Right hindlimb (tissue), 1 donor: Measurements from ENCODE around the gene BAZ2B.
"Not testable (repeated sequence)": the region's sequence is repeated elsewhere in the genome, so short reads cannot be mapped to it uniquely, and the experiment has no call there.

ENCODE experiments used
- DNase-seq: peaks from one replicate; pipeline ENCODE4 v3.0.0-alpha.2; 2018

The BAZ2B gene

DNA sequence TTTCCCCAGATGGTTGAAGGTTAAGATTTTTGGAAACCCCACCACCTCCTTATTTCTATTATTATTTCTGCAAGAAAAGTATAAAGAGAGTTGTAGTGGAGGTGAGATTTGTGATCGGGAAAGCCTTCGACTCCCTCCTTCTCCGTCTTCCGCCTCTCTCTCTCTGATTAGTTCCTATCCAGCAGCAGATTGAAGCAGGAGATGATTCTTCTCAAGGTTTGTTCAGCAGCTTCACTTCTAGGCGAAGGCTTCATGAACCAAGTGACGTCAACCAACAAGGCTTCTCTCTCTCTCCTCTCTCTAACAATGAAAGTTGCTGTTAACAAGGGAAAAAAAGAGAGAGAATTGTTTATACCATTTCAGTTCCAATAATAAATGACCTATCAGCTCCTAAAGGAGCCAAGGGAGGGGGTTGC lies at the start of gene BAZ2B:
BAZ2B (minus strand) TSS at position 263 of the 416 bp plus-strand sequence. CDS start 137,829 bp downstream, outside the sequence.
- peak; percentile 58 for DNase-seq

DNA sequence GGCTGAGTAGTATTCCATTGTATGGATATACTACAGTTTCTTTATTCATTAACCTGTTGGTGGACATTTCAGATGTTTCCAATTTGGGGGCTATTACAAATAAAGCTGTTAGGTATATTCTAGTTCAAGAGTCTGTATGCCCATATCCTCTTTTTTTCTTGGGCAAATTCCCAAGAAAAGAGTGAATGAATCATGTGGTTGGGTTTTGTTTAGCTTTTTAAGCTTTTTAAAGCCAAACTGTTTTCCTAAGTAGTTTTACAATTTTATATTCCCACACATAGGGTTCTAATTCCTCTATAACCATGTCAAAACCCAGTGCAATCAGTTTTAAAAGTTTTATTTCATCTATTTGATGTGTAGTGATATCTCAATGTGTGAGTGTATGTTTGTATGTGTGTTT lies 44.9 kb upstream of the BAZ2B start:
- DNase-seq = no peak

GRCh38 chr2:159658881-159659873 lies 42.8 kb upstream of the BAZ2B start:
- peak; percentile 59 for DNase-seq

GRCh38 chr2:159653962-159654361 lies 37.6 kb upstream of the BAZ2B start:
- no peak for DNase-seq

DNA sequence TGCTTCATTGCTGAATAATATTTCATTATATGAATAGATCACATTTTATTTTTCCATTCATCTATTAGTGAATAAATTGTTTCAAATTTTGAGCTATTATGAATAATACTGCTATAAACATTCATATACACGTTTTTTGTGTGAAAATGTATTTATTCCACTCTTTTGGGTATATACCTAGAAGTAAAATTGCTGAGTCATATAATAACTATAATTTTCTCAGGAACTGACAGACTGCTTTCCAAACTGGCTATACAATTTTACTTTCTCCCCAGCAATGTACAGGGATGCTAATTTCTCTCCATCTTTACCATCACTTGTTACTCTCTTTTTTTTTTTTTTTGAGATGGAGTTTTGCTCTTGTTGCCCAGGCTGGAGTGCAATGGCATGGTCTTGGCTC lies 35.5 kb upstream of the BAZ2B start:
- no peak for DNase-seq

DNA sequence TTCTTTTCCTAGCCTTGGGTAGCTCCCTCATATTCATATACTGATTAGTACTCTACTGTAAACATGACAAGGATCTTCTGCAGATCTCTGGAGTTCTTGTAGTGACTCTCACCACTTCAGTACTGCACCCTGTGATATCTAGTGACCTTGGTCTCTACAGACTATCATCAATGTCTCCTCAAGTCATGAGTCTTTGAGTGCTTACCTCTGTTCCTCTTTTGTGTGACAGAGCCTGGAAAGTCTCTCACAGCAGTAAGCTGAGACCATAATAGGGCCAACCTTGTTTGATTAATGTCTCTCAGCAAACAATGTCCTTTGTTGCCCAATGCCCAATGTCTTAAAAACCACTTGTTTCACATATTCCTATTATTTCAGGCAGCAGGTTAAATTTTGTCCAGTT lies 34.2 kb upstream of the BAZ2B start:
- DNase-seq = no peak

DNA sequence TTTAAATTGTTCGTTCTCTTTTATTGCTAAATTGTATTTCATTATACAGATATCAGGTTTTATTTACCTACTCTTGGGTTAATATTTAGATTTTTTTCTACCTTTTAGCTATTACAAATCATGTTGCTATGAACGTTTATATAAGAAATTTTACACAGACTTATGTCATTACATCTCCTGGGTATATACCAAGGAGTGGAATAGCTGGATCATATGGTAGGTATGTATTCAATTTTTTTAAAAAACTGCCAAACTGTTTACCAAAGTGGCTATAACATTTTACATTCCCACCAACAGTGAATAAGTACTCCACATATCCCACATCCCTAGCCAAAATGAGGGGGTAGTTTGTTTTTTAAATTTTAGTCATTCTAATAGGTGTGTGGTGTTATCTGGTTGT lies 32.3 kb upstream of the BAZ2B start:
- no peak for DNase-seq

GRCh38 chr2:159647667-159648066 lies 31.3 kb upstream of the BAZ2B start:
- DNase-seq = no peak

- no peak for DNase-seq
Measured at GRCh38 chr2:159640176-159640575, 23.8 kb upstream of the BAZ2B start.

DNA sequence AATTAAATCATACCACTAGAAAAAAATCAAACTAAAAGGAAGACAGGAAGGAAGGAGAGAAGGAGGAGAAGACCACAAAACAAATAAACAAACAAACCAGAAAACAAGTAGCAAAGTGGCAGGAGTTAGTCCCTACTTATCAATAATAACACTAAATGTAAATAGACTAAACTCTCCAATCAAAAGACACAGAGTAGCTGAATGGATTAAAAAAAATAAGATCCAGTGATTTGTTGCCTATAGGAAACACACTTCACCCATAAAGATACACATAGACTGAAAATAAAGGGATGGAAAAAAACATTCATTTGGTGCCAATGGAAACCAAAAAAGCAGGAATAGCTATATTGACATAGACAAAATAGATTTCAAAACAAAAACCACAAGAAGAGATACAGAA lies 23.4 kb upstream of the BAZ2B start:
- DNase-seq = no peak

GRCh38 chr2:159639071-159639470 lies 22.7 kb upstream of the BAZ2B start:
- DNase-seq = no peak

GRCh38 chr2:159637988-159638501 lies 21.7 kb upstream of the BAZ2B start:
- DNase-seq = no peak

GRCh38 chr2:159637240-159637639 lies 20.9 kb upstream of the BAZ2B start:
- no peak for DNase-seq

DNA sequence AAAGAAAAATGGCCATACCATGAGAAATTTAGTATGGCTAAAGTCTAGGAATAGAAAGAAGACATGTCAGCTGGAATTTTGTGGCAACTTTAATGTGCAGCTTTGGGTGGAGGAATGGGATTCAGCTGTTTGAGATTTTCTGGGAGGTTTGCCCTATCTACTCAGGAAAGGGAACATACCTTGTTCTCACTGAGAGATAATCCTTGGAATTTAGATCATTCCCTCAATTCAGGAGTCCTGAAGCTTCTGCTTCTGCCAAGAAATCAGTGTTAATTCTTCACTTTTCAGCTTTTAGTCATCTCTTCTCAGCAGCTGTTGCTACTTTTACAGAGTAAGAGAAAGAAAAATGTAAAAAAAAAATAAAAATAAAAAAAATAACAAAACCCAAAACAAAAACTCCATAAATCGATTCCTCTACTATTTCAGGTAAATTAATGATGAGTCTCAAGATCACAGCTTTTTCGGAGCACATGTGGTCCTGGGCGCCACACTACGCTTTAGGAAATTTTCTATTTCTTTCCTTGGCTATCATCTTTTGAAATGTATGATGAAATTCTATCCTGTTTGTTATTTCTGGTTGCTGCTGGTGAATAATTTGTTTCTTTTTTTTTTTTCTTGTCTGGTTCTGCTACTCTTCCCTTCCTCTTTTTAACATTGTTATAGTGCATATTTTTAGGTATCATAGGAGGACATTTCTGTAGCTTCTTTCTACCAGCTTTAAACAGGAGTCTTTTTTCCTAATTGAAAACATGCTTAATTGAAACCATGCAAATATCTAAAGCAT lies 18.9 kb upstream of the BAZ2B start:
- no peak for DNase-seq

GRCh38 chr2:159633219-159633618 lies 16.9 kb upstream of the BAZ2B start:
- no peak for DNase-seq

- DNase-seq = not testable (repeated sequence)
Measured at GRCh38 chr2:159625628-159626027, 9.3 kb upstream of the BAZ2B start.

DNA sequence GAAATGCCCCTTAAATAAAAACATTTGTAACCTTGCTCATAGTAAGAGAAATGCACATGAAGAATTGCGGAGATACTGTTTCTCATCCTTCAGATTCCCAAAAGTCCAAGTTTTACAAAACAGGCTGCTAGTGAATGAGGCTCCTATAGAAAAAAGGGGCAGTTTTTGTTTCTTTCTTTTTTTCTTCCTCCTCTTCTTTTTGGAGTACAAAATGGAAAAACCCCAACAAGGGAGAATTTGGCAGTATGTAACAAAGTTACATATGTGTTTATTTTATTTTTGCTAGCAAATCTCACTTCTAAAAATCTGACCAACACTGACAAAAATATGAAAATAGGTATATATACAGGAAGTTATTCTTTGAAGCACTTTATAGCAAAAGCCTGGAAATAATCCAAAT lies 7.1 kb upstream of the BAZ2B start:
- DNase-seq = no peak

GRCh38 chr2:159622966-159623365 lies 6.6 kb upstream of the BAZ2B start:
- no peak for DNase-seq

- DNase-seq = no peak
Measured at GRCh38 chr2:159620796-159621195, 4.4 kb upstream of the BAZ2B start.

DNA sequence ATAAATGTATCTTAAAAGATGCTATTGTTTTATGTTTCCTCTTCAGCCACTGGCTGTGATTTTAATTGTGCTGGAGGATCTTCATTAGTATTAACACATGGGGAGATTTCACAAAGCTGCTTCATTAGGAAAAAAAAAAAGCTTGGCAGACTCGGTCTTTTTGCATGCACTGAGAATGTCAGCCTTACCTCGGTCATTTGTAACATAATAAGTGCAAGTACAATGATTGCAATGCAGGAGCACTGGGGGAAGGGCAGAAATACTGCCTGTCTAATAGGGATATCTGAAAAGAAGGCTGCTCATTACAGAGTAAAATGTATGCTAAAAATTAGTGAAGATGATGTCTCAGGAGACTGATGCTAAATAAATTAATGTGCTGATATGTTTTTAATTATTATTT lies 1.3 kb upstream of the BAZ2B start:
- DNase-seq = no peak

- no peak for DNase-seq
Measured at GRCh38 chr2:159617100-159617499, 752 bp upstream of the BAZ2B start.

DNA sequence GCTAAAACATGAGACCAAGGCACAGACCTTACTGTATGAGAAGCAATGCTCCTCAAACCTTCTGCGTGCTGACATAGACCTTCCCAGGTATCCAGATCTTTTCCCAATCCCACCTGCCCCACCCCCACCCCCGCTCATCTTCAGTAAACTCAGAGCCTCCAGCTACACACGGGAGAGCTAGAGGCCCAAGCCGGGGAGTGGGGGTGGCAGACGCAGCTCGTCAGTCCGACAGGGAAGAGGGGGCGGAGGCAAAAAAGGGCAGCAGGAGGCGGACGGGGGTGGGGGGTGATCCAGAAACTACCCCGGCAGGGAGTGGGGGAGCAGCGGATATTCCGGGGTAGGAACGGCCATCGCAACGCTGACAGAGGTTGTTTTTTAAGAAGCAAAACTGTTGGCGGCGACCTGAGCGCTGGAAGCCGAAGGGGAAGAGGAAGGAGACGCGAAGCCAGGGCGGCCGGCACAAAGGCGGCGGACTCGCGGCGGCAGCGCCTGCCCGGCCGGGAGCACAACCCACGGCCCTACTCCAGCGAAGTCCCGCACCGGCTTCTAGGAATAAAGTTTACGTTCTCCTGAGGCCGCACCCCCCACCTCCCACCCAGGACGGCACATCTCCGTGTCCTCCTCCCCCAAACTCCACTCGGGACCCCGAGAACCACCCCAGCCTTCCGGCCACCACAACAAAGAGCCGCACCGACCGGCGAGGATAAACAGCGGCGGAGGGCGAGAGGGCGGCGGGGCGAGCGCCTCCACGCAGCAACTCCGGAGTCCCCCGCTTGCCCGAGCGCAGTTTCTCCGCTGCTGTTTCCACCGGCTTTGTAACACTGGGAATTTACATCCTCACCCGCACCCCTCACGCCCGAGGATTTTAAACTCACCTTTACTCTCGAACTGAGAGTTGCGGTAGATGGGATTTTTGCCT lies 722 bp downstream of the BAZ2B start:
- DNase-seq = peak; percentile 97
